ENCODE results near the gene KPTN. TPM values are rescaled to one million over a fixed set of nuclear protein-coding genes. Genes with fewer than 3 reads are reported as not detected.

KPTN gene
- total and polyA plus RNA-seq, 2 of the 8 experiments (the other 6 are each of a cell fraction or from before 2014, with no cell fraction given), result 23.6 to 31.3 TPM

GRCh38 chr19:47494729-47495128 is 10.7 kb upstream of the KPTN start (continued):
- TF ChIP-seq CTCF (IDR thresholded peaks at IDR 0.05; ENCODE audit: control extremely low read depth in 1 of 3, insufficient read depth in 1 of 3, low read depth in 1 of 3, low read length in 3 of 3) (no peak), TAF1 (IDR thresholded peaks at IDR 0.05; ENCODE audit: low read depth, low read length) (no peak), SP2 (IDR thresholded peaks at IDR 0.05; ENCODE audit: low read length) (no peak), RAD21 (IDR thresholded peaks at IDR 0.05 in 1 of 2, conservative IDR thresholded peaks at IDR 0.05 in 1 of 2; ENCODE audit: low read depth in 2 of 2, low read length in 2 of 2) (no peak), RXRA (IDR thresholded peaks at IDR 0.05; ENCODE audit: insufficient read depth, low read depth, low read length) (no peak)

All from H1 (cell line).